GM20000 (cell line): ENCODE results near the gene FAT3.

ENCODE experiments used
- DNase-seq: peaks from one replicate; pipeline ENCODE4 v3.0.0; 2012; ENCODE audit warnings: low spot score
- TF ChIP-seq, protein P1 (sequence below): IDR thresholded peaks from 2 replicates; pipeline ENCODE4 v1.5.1; 2012; ENCODE audit warnings: mild to moderate bottlenecking, control low read depth; ENCODE audit errors: extremely low read depth, missing control alignments

FAT3 gene

GRCh38 chr11:92236856-92237255 is 12.2 kb downstream of the FAT3 start:
- TF ChIP-seq, protein P1, sequence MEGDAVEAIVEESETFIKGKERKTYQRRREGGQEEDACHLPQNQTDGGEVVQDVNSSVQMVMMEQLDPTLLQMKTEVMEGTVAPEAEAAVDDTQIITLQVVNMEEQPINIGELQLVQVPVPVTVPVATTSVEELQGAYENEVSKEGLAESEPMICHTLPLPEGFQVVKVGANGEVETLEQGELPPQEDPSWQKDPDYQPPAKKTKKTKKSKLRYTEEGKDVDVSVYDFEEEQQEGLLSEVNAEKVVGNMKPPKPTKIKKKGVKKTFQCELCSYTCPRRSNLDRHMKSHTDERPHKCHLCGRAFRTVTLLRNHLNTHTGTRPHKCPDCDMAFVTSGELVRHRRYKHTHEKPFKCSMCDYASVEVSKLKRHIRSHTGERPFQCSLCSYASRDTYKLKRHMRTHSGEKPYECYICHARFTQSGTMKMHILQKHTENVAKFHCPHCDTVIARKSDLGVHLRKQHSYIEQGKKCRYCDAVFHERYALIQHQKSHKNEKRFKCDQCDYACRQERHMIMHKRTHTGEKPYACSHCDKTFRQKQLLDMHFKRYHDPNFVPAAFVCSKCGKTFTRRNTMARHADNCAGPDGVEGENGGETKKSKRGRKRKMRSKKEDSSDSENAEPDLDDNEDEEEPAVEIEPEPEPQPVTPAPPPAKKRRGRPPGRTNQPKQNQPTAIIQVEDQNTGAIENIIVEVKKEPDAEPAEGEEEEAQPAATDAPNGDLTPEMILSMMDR, result no peak
- no peak for DNase-seq

DNA sequence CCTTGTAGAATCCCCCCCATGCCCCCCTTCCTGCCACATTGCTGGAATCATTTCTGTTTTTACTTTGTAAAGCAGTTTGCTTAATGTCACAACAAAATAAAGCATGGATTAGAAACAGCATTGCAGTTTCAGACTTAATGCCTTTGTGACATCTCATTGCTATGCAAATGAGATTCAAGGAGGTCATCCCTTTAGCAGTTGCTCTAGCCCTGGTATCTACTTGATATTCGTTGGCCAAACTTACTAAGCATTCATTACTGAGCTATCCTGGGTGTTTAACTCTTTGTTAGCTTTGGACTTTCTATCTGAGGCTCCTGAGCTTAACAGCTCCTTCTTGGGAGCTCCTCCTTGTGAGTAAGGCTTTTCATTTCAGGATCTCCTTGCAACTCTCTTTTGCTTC is 16.3 kb downstream of the FAT3 start:
- DNase-seq, result no peak
- TF ChIP-seq, protein P1, result no peak

DNA sequence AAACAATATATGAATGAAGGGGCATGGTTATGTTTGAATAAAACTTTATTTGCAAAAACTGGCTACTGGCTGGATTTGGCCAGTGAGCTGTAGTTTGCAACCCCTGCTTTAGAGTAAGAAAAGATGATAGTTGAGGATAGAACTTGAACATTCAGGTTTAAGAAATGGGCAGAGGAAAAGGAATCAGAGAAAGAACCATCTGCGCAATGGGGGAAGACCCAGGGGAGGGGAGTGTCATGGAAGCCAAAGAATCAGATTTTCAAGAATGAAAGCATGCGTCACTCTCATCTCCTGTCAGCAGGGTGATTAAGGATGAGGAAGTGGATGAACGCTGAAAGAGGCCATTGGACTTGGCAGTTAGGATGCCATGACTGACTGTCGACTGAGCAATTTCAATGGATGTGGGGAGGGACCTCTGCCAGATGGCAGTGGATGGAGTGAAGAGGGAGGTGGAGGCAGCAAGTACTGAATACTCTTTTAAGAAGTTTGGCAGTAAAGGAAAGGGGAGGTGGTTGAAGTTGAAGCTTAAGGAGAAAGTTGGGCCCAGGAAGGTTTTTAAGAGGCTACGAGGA is 21.2 kb downstream of the FAT3 start:
- TF ChIP-seq, protein P1, result no peak
- DNase-seq, result no peak

- TF ChIP-seq, protein P1, result no peak
- DNase-seq, result no peak
Measured at GRCh38 chr11:92246630-92247029, 22.0 kb downstream of the FAT3 start.

DNA sequence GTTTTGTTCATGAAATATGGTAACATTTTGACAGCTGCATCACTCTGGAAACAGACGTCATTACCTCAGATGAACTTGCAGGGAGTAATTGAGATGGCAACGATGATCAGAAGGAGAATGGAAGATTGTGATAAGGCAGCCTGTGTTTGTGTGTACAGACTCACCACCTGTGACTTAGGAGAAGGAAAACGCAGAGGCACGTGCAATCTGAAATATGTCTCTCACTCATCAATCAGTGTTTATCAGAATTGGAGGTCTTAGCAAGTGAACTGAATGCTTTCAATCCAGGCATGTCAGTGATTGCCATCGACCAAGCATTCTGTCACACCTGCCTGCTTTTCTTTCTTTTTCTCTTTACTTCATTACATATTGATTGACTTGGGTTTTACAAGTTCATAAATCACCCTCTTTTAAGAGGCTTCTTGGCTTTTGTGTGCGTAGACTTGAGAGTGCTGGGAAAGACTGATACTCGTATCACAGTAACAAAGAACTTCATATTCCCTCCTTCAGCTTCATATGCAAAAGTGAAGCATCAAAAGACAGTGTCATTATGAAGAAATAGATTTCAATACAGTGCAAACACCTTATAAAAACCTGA is 24.6 kb downstream of the FAT3 start:
- TF ChIP-seq, protein P1, result no peak
- DNase-seq, result no peak

DNA sequence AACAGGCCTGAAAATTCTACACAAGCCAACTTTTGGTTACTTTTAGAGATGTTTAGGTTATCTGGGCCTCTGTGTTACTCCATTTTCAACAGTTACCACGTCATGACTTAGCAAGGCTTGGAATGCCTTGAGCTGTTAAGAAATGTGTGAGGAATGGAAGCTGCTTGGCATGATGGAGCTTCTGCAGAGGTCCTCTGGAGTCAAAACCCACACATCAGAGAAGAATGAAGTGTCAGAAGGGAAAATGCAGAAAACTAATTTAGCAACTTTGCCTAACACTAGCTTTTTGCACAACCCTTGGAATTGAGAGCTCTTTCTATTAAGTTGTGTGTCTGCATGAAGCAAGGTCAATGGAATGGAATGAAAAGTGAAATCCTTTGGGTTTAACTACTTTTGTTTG is 27.4 kb downstream of the FAT3 start:
- TF ChIP-seq, protein P1, result no peak
- DNase-seq, result no peak

DNA sequence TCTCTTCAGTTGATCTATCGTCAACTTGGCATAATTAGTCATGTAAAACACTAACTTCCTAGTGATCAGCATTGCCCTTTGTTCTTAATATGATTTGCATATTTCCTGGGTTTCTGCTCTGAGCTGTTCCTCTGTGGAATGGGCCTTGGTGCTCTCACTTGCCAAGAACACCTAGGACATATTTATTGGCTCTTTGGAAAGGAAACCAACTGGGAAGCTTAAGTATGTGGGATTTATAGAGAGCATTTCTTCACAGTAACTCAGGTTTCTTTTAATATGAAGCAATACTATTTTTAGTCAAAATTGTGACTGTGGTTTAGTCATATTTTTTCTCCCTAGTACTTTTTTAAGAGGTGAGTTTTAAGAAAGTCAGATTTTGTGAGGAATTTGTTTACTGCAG is 28.8 kb downstream of the FAT3 start:
- DNase-seq, result no peak
- TF ChIP-seq, protein P1, result no peak
